HG03196 (cell line): ENCODE results near the gene UBQLN4.

Source experiments
- ATAC-seq: cut with Tn5 transposase; IDR thresholded peaks from one replicate; pipeline ENCODE4 v1.9.1; 2021; ENCODE audit not compliant: unreplicated experiment

Gene UBQLN4

DNA sequence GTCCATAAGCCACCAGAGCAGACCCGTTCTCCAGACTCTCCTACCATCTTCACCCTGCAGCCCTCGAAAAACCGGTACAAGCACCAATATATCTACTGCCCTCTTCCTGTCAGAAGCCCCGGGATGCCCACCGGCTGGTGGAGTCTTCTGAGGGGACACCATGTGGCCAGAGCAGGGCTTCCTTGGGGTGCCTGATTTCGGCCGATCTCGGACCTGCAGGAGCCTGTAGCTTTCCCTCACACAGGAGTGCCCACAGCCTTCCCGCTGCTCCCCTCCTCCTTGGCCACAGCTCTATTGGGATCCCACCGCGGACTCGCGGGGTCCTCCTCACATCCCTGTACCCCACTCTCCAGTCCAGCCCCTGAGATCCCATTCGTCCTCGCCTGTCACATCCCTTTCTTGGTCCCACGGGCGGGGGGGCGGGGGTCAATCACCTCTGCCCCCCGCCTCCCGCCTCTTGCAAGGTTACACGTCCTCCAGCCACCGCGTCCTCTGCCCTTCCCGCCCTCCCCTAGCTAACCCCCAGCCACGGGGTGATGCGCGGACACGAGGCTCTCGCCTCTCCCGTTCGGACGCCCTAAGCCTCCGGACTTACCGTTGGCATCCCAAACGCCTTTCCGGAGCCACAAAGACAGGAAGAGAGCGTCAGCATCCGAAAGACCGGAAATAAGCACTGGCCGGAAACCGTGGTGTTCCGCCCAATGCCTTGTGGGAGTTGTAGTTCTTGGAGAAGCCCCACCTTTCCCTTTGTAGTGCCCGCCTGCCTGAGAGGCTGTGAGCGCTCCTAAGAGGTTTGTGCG is 33.1 kb downstream of the UBQLN4 start, which contains the start of gene SSR2:
TSS of gene SSR2 (minus strand) at position 659 of the 800 bp plus-strand sequence. CDS start 784 bp downstream, outside the sequence.
- peak; percentile 94 for ATAC-seq

- ATAC-seq, result no peak
Measured at GRCh38 chr1:156019946-156020292, 33.7 kb downstream of the UBQLN4 start.

- no peak for ATAC-seq
Measured at GRCh38 chr1:156014829-156015228, 38.8 kb downstream of the UBQLN4 start.

GRCh38 chr1:156012051-156012817 is 41.4 kb downstream of the UBQLN4 start:
- ATAC-seq, result peak; percentile 76

DNA sequence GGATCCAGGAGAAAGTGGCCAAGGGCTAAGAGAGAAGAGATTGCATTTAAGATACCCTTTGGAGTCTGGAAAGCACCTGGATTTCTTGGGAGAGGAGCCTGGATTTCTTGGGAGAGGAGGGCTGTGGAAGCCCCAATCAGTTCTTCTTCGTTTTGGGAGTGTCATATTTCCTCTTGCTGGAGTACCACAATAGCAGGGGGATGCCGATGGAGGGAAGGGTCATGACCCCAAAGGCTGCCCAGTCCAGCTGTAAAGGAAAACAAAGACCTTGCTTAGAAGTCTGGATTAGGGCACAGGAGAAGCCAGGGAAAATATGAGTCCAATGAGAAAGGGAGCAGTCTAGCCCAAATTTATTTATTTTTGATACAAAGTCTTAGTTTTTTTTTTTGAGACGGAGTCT is 44.2 kb downstream of the UBQLN4 start:
- ATAC-seq, result no peak

DNA sequence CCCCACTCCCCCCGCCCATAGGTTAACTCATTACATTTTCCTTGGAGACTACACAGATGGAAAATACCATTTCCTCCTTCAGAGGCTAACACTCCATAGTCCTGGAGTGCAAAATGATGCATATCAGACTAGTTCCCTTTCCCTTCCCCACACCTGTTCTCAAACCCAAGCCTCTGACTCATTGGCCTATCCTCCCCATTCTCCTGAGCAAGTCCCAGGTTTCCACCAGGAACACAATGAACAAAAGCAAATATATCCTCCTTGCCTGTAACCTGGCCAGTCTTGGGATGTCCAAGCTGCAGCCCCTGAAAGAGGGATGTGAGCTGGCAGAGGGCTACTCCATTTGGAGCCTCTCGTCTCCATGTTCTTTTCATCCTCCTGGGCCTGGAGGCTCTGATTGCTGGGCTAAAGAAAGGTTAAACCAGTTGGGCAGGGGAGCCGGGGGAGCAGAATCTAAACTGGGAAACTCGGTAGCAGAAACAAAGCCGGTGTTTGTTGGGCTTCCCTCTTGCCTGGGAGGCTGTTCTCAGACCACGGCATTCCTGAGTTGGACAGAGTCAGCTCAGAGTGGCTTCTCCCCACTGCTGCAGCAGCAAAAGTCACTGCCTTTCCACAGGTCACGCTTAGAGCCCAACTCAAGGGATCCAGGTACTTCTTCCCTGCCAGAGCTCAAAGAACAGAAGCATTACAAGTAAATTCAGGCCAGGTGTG is 46.8 kb downstream of the UBQLN4 start:
- ATAC-seq, result no peak

DNA sequence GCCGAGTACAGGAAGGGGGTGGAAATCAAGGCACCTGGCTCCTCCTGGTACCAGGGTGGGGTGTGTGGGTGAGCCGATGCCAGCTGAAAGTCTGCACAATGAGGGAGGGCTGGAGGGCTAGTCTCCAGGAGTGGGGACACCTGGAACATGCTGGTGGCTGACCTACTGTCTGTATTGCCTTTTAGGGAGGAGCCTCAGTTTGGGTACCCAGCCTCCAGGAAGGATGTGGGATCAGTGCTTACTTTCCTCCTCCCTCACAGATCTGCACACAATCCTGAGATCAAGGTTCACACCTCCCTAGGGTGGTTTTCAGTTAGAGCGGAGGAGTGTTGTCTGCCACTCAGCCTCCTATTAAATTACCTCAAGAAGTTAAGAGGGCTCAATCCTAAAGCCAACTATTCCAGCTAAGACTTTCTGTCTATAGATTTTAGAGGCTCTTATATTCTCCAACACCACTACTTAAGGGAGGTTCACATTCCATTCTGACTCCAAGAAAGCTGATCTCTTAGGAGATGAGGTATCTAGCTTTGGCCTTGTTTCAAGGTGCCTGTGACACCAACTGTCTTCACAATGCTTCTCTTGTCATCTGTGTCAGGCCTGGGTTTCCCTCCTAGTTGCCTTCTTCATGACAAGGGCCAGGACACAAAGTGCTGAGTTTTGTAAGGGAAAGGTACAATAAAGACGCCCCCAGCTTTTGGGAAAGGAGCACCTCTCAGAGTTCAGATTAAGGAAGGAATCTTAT is 48.6 kb downstream of the UBQLN4 start:
- no peak for ATAC-seq

DNA sequence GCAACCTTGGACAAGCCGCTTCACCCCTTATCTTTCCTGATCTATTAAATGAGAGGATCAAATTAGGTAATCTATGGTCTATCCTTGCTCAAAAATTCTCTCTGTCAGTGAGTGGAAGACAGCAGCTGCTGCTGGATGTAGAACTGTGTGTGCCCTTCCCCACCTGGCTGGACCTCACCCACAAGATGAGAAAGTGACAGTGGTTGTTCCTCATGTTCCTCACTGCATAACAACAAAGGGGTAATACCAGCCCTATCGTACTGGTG is 49.7 kb downstream of the UBQLN4 start:
- ATAC-seq, result no peak

GRCh38 chr1:156002188-156002911 is 51.2 kb downstream of the UBQLN4 start:
- no peak for ATAC-seq

DNA sequence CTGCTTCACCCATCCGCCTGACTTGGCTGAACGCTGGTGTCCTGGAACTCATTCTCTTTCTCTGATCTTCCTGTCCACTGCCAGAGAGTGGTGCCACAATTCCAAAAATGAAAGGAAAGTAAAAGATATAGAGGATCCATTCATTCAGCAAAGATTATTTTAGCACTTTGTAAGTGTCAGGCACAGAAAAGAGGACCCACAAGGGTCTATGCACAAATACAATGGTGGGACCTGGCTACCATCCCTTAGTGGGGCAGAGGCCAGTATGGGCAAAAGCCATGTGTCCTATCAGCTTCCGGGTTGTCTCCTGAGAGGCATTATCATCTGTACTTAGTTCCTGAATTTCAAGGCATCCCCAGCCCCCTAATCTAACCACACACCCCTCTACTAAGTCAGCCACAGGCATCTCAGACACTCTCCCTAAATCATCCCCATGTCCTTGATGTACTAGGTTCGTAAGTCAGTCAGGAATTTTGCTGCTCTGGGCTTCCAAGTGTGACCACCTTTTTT is 51.9 kb downstream of the UBQLN4 start:
- no peak for ATAC-seq

GRCh38 chr1:156001021-156001661 is 52.5 kb downstream of the UBQLN4 start:
- ATAC-seq, result no peak

- ATAC-seq, result no peak
Measured at GRCh38 chr1:155999964-156000363, 53.6 kb downstream of the UBQLN4 start.

DNA sequence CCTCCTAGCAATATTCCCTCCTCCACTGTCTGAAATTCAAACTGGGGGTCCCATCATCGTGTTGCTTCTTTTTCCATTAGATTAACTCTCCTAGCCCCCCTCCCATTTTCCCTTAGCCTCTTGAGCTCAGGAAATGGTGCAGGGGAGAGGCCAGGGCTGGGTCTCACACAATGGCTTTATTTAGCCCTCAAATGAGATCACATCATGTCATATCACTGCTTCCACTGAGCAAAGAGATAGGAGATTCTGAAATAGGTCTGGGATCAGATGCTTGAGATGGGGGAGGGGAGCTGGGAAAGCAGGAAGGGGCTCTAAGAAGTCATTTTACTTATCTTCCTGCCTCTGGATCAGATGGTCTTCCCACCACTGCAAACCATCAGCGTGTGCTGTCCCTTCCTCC is 57.4 kb downstream of the UBQLN4 start:
- no peak for ATAC-seq

- ATAC-seq, result no peak
Measured at GRCh38 chr1:155993595-155993994, 60.0 kb downstream of the UBQLN4 start.

GRCh38 chr1:155990005-155990739 is 63.4 kb downstream of the UBQLN4 start:
- no peak for ATAC-seq

GRCh38 chr1:155989242-155990004 is 64.2 kb downstream of the UBQLN4 start:
- ATAC-seq, result peak; percentile 66
